Suppressor macrophage (primary cell): ENCODE data around the gene CYTH4.
A peak's percentile ranks its signal among the peaks of the same experiment; 100 is the strongest.

Experiments used
- DNase-seq, 4 experiments: peaks; one replicate each; pipeline ENCODE4 v3.0.0-alpha.2; 2020 to 2022

CYTH4 gene

GRCh38 chr22:37349043-37349814, 66.9 kb downstream of the CYTH4 start:
- DNase-seq, result no peak

GRCh38 chr22:37351232-37351631, 68.9 kb downstream of the CYTH4 start:
- DNase-seq, result no peak

GRCh38 chr22:37352481-37352880, 70.2 kb downstream of the CYTH4 start:
- DNase-seq, result no peak

GRCh38 chr22:37353839-37354238, 71.5 kb downstream of the CYTH4 start:
- no peak for DNase-seq

- DNase-seq, result no peak
These were observed 72.0 kb downstream of the CYTH4 start for GRCh38 chr22:37354261-37354660.

GRCh38 chr22:37354670-37355069, 72.4 kb downstream of the CYTH4 start:
- no peak for DNase-seq

GRCh38 chr22:37355174-37355573, 72.9 kb downstream of the CYTH4 start:
- DNase-seq, result no peak

- no peak for DNase-seq
These were observed 74.6 kb downstream of the CYTH4 start for GRCh38 chr22:37356922-37357321.

- DNase-seq, result peak; percentile 41 to 70 (median 59)
These were observed 75.3 kb downstream of the CYTH4 start for GRCh38 chr22:37357446-37358075.

- DNase-seq, result no peak
These were observed 76.1 kb downstream of the CYTH4 start for GRCh38 chr22:37358386-37358785.

- no peak for DNase-seq
These were observed 76.6 kb downstream of the CYTH4 start for GRCh38 chr22:37358917-37359316.

GRCh38 chr22:37362621-37363020, 80.3 kb downstream of the CYTH4 start:
- no peak for DNase-seq

GRCh38 chr22:37363261-37363992, 81.1 kb downstream of the CYTH4 start:
- DNase-seq, result no peak
